Measurements from ENCODE around the gene GTPBP1. TPM values are rescaled to one million over a fixed set of nuclear protein-coding genes. Genes with fewer than 3 reads are reported as not detected.

The GTPBP1 gene
- total and polyA plus RNA-seq, 2 of the 13 experiments (the other 11 are each of a cell fraction or from before 2014, with no cell fraction given), result 22.3 to 27.0 TPM

GRCh38 chr22:38766076-38766777 lies 60.5 kb downstream of the GTPBP1 start (continued):
- TF ChIP-seq ZBTB8A (CRISPR knock-in tag; IDR thresholded peaks at IDR 0.05; ENCODE audit: borderline replicate concordance, low read depth) (no peak), SMARCC2 (IDR thresholded peaks at IDR 0.05) (no peak), NFE2 (CRISPR knock-in tag; IDR thresholded peaks at IDR 0.05) (no peak), ZBTB3 (CRISPR knock-in tag; IDR thresholded peaks at IDR 0.05; ENCODE audit: borderline replicate concordance, low read depth) (no peak), CEBPB (IDR thresholded peaks at IDR 0.05; ENCODE audit: borderline replicate concordance, low read depth, low read length) (no peak), CERS6 (CRISPR knock-in tag; IDR thresholded peaks at IDR 0.05) (no peak), ZNF276 (CRISPR knock-in tag; IDR thresholded peaks at IDR 0.05; ENCODE audit: low read depth) (no peak), ZNF773 (CRISPR knock-in tag; IDR thresholded peaks at IDR 0.05; ENCODE audit: borderline replicate concordance) (no peak), ZNF547 (CRISPR knock-in tag; IDR thresholded peaks at IDR 0.05) (no peak), ZBTB14 (CRISPR knock-in tag; IDR thresholded peaks at IDR 0.05) (no peak), ISL2 (CRISPR knock-in tag; IDR thresholded peaks at IDR 0.05) (no peak), TEAD2 (CRISPR knock-in tag; IDR thresholded peaks at IDR 0.05) (no peak), SMAD3 (CRISPR knock-in tag; IDR thresholded peaks at IDR 0.05) (peak; percentile 60; the same call in 1 of the 2 replicates), SCMH1 (CRISPR knock-in tag; IDR thresholded peaks at IDR 0.05; ENCODE audit: borderline replicate concordance) (no peak), ZNF274 (CRISPR knock-in tag; IDR thresholded peaks at IDR 0.05) (no peak), ZNF737 (CRISPR knock-in tag; IDR thresholded peaks at IDR 0.05; ENCODE audit: borderline replicate concordance) (no peak), MLLT10 (CRISPR knock-in tag; IDR thresholded peaks at IDR 0.05) (no peak), BRCA1 (CRISPR knock-in tag; IDR thresholded peaks at IDR 0.05) (no peak), ELF1 (CRISPR knock-in tag; IDR thresholded peaks at IDR 0.05) (no peak), ZNF446 (CRISPR knock-in tag; IDR thresholded peaks at IDR 0.05) (no peak), ASH2L (IDR thresholded peaks at IDR 0.05; ENCODE audit: insufficient read length, low read depth, low read length) (no peak)
- TF ChIP-seq, protein P1, sequence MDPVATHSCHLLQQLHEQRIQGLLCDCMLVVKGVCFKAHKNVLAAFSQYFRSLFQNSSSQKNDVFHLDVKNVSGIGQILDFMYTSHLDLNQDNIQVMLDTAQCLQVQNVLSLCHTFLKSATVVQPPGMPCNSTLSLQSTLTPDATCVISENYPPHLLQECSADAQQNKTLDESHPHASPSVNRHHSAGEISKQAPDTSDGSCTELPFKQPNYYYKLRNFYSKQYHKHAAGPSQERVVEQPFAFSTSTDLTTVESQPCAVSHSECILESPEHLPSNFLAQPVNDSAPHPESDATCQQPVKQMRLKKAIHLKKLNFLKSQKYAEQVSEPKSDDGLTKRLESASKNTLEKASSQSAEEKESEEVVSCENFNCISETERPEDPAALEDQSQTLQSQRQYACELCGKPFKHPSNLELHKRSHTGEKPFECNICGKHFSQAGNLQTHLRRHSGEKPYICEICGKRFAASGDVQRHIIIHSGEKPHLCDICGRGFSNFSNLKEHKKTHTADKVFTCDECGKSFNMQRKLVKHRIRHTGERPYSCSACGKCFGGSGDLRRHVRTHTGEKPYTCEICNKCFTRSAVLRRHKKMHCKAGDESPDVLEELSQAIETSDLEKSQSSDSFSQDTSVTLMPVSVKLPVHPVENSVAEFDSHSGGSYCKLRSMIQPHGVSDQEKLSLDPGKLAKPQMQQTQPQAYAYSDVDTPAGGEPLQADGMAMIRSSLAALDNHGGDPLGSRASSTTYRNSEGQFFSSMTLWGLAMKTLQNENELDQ (CRISPR knock-in tag; IDR thresholded peaks at IDR 0.05; ENCODE audit: borderline replicate concordance), result no peak
- TF ChIP-seq, protein P2, sequence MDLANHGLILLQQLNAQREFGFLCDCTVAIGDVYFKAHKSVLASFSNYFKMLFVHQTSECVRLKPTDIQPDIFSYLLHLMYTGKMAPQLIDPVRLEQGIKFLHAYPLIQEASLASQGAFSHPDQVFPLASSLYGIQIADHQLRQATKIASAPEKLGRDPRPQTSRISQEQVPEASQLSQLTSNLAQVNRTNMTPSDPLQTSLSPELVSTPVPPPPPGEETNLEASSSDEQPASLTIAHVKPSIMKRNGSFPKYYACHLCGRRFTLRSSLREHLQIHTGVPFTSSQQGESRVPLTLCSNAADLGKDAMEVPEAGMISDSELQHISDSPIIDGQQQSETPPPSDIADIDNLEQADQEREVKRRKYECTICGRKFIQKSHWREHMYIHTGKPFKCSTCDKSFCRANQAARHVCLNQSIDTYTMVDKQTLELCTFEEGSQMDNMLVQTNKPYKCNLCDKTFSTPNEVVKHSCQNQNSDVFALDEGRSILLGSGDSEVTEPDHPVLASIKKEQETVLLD (CRISPR knock-in tag; IDR thresholded peaks at IDR 0.05; ENCODE audit: low read depth), result no peak
